Mammary epithelial cell (primary cell): Measurements from ENCODE around the gene DCLRE1B.

Source experiments
- CTCF ChIP-seq, 2 donors: IDR thresholded peaks in 1 of 2; conservative IDR thresholded peaks in 1 of 2; 2 replicates each; pipeline ENCODE4 v1.5.1; 2011 to 2012; ENCODE audit warnings: inconsistent platforms in 2 of 2, low read length in 2 of 2, mild to moderate bottlenecking in 2 of 2, control low read depth in 1 of 2, low read depth in 1 of 2; ENCODE audit not compliant: insufficient read depth in 1 of 2; ENCODE audit errors: extremely low read depth in 1 of 2
- EZH2 ChIP-seq: IDR thresholded peaks from 2 replicates; pipeline ENCODE4 v1.6.1; 2012; ENCODE audit warnings: low read length, inconsistent platforms, borderline replicate concordance

- TF ChIP-seq CTCF (conservative IDR thresholded peaks at IDR 0.05 in 1 of 2, IDR thresholded peaks at IDR 0.05 in 1 of 2; ENCODE audit: extremely low read depth in 1 of 2, insufficient read depth in 1 of 2, low read depth in 1 of 2, low read length in 2 of 2), result no peak
- TF ChIP-seq EZH2, result no peak
These were observed 37.4 kb downstream of the DCLRE1B start for GRCh38 chr1:113942527-113942926.
